GM12891 (cell line): ENCODE results near the gene RAPGEF4.

Experiments used
- POLR2A ChIP-seq: IDR thresholded peaks from 2 replicates; pipeline ENCODE4 v1.6.1; 2011; ENCODE audit warnings: low read depth, low read length, control low read depth
- POLR2AphosphoS5 ChIP-seq: IDR thresholded peaks from 2 replicates; pipeline ENCODE4 v1.6.1; 2011; ENCODE audit warnings: low read depth, low read length, control low read depth
- TAF1 ChIP-seq: IDR thresholded peaks from 2 replicates; pipeline ENCODE4 v1.6.1; 2011; ENCODE audit warnings: low read depth, low read length, control low read depth

GRCh38 chr2:172996387-172996961, 260.8 kb downstream of the RAPGEF4 start:
- TF ChIP-seq POLR2AphosphoS5: no peak
- TF ChIP-seq POLR2A: no peak
- no peak for TF ChIP-seq TAF1
